ENCODE results near the gene NIPAL1. TPM values are rescaled to one million over a fixed set of nuclear protein-coding genes. Genes with fewer than 3 reads are reported as not detected.

Gene NIPAL1
- total and polyA plus RNA-seq, 2 donors (not counting 3 experiments of a cell fraction or from before 2014, with no cell fraction given): 0.36 to 1.7 TPM

DNA sequence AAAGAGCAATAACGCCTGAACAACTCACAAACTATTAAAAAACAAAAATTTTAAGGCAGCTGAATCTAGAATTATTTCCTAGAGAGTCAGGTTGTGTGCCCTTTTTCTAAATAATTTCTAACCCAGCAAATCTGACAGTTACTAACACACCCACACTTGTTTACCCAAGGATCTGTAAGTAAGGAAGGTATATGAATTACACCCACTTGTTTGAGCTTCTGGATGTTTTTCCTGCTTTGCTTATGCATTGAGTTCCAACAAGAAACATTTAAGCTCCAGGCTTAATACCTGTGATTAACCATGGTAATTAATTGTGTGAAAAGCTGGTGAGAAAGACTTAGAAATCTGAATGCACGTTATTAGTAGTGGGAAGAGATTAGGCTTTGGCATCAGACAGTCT lies 1.5 kb downstream of the NIPAL1 start:
- no peak overlapping the region for H3K27ac ChIP-seq (ENCODE audit: insufficient read depth, low read depth, low read length)
- H3K9ac ChIP-seq (replicated peaks; ENCODE audit: extremely low read depth, insufficient read depth, low read length): no peak overlapping the region
- no TSS peak for BruUV-seq (replicated peaks)
- no peaks in the 10 kb centered on the region for H3K36me3 ChIP-seq (ENCODE audit: control insufficient read depth in 2 of 2, extremely low read depth in 1 of 2, insufficient read depth in 2 of 2, low read length in 2 of 2)
- peaks cover 0 to 4% of the 10 kb centered on the region in 2 experiments for H3K27me3 ChIP-seq (ENCODE audit: control insufficient read depth in 2 of 2, insufficient read depth in 2 of 2, low read length in 2 of 2)
- H3K4me1 ChIP-seq (ENCODE audit: control insufficient read depth, extremely low read depth, insufficient read depth, low read length): peaks cover 10% of the 10 kb centered on the region
- FAIRE-seq (no peak), DNase-seq (ENCODE audit: low read depth, low spot score) (no peak)
- POLR2A ChIA-PET: no interaction called here
- H4K20me1 ChIP-seq (replicated peaks; ENCODE audit: control insufficient read depth, extremely low read depth, insufficient read depth, low read length): no peaks in the 10 kb centered on the region
- TF ChIP-seq MYC (IDR thresholded peaks at IDR 0.05; ENCODE audit: low read depth, low read length) (no peak), FOS (IDR thresholded peaks at IDR 0.05; ENCODE audit: borderline replicate concordance, insufficient read depth, low read length) (no peak), EZH2 (IDR thresholded peaks at IDR 0.05; ENCODE audit: borderline replicate concordance, low read depth, low read length, severe bottlenecking) (no peak), JUN (IDR thresholded peaks at IDR 0.05; ENCODE audit: borderline replicate concordance, insufficient read depth, insufficient read length, low read depth) (no peak), POLR2A (IDR thresholded peaks at IDR 0.05; ENCODE audit: low read depth, low read length) (no peak), POLR2AphosphoS5 (IDR thresholded peaks at IDR 0.05; ENCODE audit: insufficient read depth, low read depth, low read length) (no peak), GATA2 (IDR thresholded peaks at IDR 0.05; ENCODE audit: insufficient read depth, insufficient read length, low read depth, low read length) (no peak)
- TF ChIP-seq, protein P1, sequence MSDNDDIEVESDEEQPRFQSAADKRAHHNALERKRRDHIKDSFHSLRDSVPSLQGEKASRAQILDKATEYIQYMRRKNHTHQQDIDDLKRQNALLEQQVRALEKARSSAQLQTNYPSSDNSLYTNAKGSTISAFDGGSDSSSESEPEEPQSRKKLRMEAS (IDR thresholded peaks at IDR 0.05; ENCODE audit: insufficient read depth, insufficient read length): no peak
- TF ChIP-seq, protein P2, sequence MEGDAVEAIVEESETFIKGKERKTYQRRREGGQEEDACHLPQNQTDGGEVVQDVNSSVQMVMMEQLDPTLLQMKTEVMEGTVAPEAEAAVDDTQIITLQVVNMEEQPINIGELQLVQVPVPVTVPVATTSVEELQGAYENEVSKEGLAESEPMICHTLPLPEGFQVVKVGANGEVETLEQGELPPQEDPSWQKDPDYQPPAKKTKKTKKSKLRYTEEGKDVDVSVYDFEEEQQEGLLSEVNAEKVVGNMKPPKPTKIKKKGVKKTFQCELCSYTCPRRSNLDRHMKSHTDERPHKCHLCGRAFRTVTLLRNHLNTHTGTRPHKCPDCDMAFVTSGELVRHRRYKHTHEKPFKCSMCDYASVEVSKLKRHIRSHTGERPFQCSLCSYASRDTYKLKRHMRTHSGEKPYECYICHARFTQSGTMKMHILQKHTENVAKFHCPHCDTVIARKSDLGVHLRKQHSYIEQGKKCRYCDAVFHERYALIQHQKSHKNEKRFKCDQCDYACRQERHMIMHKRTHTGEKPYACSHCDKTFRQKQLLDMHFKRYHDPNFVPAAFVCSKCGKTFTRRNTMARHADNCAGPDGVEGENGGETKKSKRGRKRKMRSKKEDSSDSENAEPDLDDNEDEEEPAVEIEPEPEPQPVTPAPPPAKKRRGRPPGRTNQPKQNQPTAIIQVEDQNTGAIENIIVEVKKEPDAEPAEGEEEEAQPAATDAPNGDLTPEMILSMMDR (IDR thresholded peaks at IDR 0.05; ENCODE audit: extremely low read depth in 1 of 2, insufficient read depth in 1 of 2, low read depth in 1 of 2, low read length in 2 of 2): no peak
- H3K79me2 ChIP-seq (ENCODE audit: control insufficient read depth, insufficient read depth, low read length): no peaks in the 10 kb centered on the region
- no peaks in the 10 kb centered on the region for H3K9me3 ChIP-seq (replicated peaks; ENCODE audit: control insufficient read depth, insufficient read depth, low read length)
- no peak overlapping the region for H2AFZ ChIP-seq (ENCODE audit: low read depth, low read length)
- no peak overlapping the region for H3K4me3 ChIP-seq (replicated peaks in 1 of 3; ENCODE audit: insufficient read depth in 1 of 3, low read depth in 1 of 3, low read length in 3 of 3)
- CTCF ChIA-PET: interaction anchor here (0.9 to 3.5 kb wide), 4 partner anchors 15 to 78 kb away, joined by 3 to 32 read pairs (median 4); no protein-coding TSS in a partner anchor
- dilution Hi-C loops (cut with MboI; ENCODE audit: extremely low pct_ligation_motif_present, low sequenced_read_pairs) (no loop called here), intact Hi-C loops (cut with micrococcal nuclease) (no loop called here)
- no peaks in the 10 kb centered on the region for H3K9me1 ChIP-seq (replicated peaks; ENCODE audit: control insufficient read depth, extremely low read depth, insufficient read depth, low read length)
- no peak overlapping the region for H3K4me2 ChIP-seq (ENCODE audit: insufficient read depth, low read length)
